Esophagus (tissue), 2 donors: ENCODE results near the gene ITGBL1. TPM values are rescaled to one million over a fixed set of nuclear protein-coding genes. Genes with fewer than 3 reads are reported as not detected.

Source experiments
- H3K27ac ChIP-seq, 2 donors: one replicate each; pipeline ENCODE4 v1.5.1; 2013; ENCODE audit warnings: low read depth in 2 of 2, mild to moderate bottlenecking in 2 of 2, inconsistent platforms in 1 of 2, low read length in 1 of 2, moderate library complexity in 1 of 2
- H3K27me3 ChIP-seq, 2 donors: one replicate each; pipeline ENCODE4 v1.6.1; 2013; ENCODE audit warnings: low read length in 2 of 2, control low read depth in 1 of 2, mild to moderate bottlenecking in 1 of 2; ENCODE audit not compliant: insufficient read depth in 2 of 2, control insufficient read depth in 1 of 2
- H3K36me3 ChIP-seq, 2 donors: one replicate each; pipeline ENCODE4 v1.6.1; 2013; ENCODE audit warnings: low read length in 1 of 2; ENCODE audit not compliant: control insufficient read depth in 2 of 2, insufficient read depth in 2 of 2
- H3K4me1 ChIP-seq, 2 donors: one replicate each; pipeline ENCODE4 v1.6.1; 2013; ENCODE audit warnings: low read length in 1 of 2; ENCODE audit not compliant: control insufficient read depth in 2 of 2, insufficient read depth in 2 of 2
- H3K4me3 ChIP-seq, 2 donors: one replicate each; pipeline ENCODE4 v1.5.1; 2013; ENCODE audit warnings: low read length in 2 of 2, mild to moderate bottlenecking in 2 of 2, low read depth in 1 of 2, moderate library complexity in 1 of 2
- H3K9me3 ChIP-seq, 2 donors: one replicate each; pipeline ENCODE4 v1.6.1; 2013; ENCODE audit warnings: mild to moderate bottlenecking in 2 of 2, low read depth in 1 of 2, low read length in 1 of 2, moderate library complexity in 1 of 2; ENCODE audit not compliant: control insufficient read depth in 2 of 2, insufficient read depth in 1 of 2
- WGBS, 2 donors: extraction: QIAGEN DNeasy Blood & Tissue Kit; methylation state at CpG; one replicate each; pipeline ENCODE4 v1.1.7; 2013; 5-methylcytosine and 5-hydroxymethylcytosine counted together
- polyA plus RNA-seq, 2 donors: library from polyadenylated mRNA; stranded (reverse); fragments of 200-250 nt; gene quantifications; one replicate each; pipeline ENCODE4 v1.2.3, GENCODE V29; 2013
- donor health status: healthy with polysubstance abuse.
- donor health status: Bipolar disorder and iron deficiency.

The ITGBL1 gene
- polyA plus RNA-seq, 2 donors, result 0.96 to 1.0 TPM

GRCh38 chr13:101649488-101650126 lies 197.1 kb downstream of the ITGBL1 start:
- Histone ChIP-seq H3K4me1 (no peaks in the 10 kb centered on the region), H3K4me3 (no peak overlapping the region), H3K27me3 (no peaks in the 10 kb centered on the region), H3K36me3 (no peaks in the 10 kb centered on the region), H3K9me3 (no peaks in the 10 kb centered on the region), H3K27ac (no peak overlapping the region)
- WGBS, 2 donors, result 56 to 60% methylated on average over 4 of the region's 4 CpGs

DNA sequence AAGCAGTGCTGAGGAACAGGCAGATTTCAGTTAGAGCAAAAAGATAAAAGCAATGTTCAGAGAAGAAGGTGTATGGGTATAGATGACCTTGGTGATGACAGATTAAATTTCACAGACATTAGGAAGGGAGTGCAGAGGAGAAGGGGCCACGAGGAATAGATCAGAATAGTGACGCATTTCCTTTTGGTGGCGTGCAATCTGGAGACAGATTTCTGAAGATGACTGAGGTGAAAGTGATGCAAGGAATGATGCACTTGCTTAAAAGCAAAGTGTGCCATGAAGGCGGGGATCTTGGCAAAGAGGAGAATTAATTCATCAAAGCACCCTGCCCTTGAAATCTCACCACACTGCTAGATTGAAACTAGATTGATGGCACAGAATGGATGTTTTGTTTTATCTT lies 202.4 kb downstream of the ITGBL1 start:
- no peaks in the 10 kb centered on the region for H3K27me3 ChIP-seq
- no peaks in the 10 kb centered on the region for H3K36me3 ChIP-seq
- no peak overlapping the region for H3K4me3 ChIP-seq
- WGBS, 2 donors, result 81 to 82% methylated on average over 4 of the region's 4 CpGs
- no peaks in the 10 kb centered on the region for H3K9me3 ChIP-seq
- H3K27ac ChIP-seq, result no peak overlapping the region
- no peaks in the 10 kb centered on the region for H3K4me1 ChIP-seq

GRCh38 chr13:101655435-101655834 lies 203.0 kb downstream of the ITGBL1 start:
- Histone ChIP-seq H3K27me3 (no peaks in the 10 kb centered on the region), H3K9me3 (no peaks in the 10 kb centered on the region), H3K36me3 (no peaks in the 10 kb centered on the region), H3K4me1 (no peaks in the 10 kb centered on the region), H3K4me3 (no peak overlapping the region), H3K27ac (no peak overlapping the region)
- WGBS, 2 donors, result 80 to 81% methylated on average over 3 of the region's 3 CpGs

GRCh38 chr13:101660711-101661110 lies 208.2 kb downstream of the ITGBL1 start:
- Histone ChIP-seq H3K27me3 (no peaks in the 10 kb centered on the region), H3K4me1 (no peaks in the 10 kb centered on the region), H3K9me3 (no peaks in the 10 kb centered on the region), H3K36me3 (no peaks in the 10 kb centered on the region), H3K27ac (no peak overlapping the region), H3K4me3 (no peak overlapping the region)
- 93 to 96% methylated on average over 2 of the region's 2 CpGs for WGBS, 2 donors

DNA sequence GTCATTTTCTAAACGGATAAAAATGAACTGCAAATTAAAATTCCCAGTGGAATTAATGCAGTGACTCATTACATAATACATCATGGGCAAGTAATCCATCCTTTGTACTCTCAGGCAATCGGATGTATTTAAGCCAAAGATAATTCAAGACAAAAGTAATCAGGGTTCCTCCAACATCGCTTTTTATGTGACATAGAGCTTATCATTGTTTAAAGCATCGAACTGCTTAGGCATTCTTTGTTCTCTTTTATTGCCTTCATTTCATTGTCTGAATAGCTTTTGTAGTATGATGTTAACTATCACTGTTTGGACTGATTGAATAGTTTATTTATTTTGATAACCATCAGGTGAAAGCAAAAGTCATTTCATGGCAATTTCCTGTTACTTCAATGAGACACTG lies 209.4 kb downstream of the ITGBL1 start:
- Histone ChIP-seq H3K4me1 (no peaks in the 10 kb centered on the region), H3K27me3 (no peaks in the 10 kb centered on the region), H3K27ac (no peak overlapping the region), H3K9me3 (no peaks in the 10 kb centered on the region), H3K36me3 (no peaks in the 10 kb centered on the region), H3K4me3 (no peak overlapping the region)
- WGBS, 2 donors, result 30% methylated on average over 4 of the region's 4 CpGs

- Histone ChIP-seq H3K27me3 (no peaks in the 10 kb centered on the region), H3K36me3 (no peaks in the 10 kb centered on the region), H3K27ac (no peak overlapping the region), H3K9me3 (no peaks in the 10 kb centered on the region), H3K4me1 (no peaks in the 10 kb centered on the region), H3K4me3 (no peak overlapping the region)
- 55 to 57% methylated on average over 4 of the region's 4 CpGs for WGBS, 2 donors
These were observed 221.1 kb downstream of the ITGBL1 start for GRCh38 chr13:101673360-101674105.

GRCh38 chr13:101681834-101682233 lies 229.4 kb downstream of the ITGBL1 start:
- Histone ChIP-seq H3K27ac (no peak overlapping the region), H3K4me1 (no peaks in the 10 kb centered on the region), H3K27me3 (no peaks in the 10 kb centered on the region), H3K9me3 (no peaks in the 10 kb centered on the region), H3K4me3 (no peak overlapping the region), H3K36me3 (no peaks in the 10 kb centered on the region)

DNA sequence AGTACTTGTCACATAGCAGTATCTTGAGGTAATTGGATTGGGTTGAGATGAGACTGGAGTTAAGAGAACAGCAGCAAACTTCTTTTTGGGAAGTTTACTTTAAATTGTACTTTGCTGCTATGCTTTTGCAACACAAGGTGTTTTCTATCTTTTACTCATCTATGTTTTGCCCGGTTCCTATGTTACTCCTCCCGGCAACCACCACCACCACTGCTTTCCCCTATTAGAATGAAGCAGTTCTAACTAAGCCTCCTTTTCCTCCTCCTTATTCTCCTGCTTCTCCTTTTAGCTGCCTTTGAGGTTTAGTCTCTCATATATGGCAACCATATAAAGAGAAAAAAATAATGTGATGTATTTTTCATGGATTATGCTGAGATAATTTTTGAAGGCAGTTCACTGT lies 233.5 kb downstream of the ITGBL1 start:
- Histone ChIP-seq H3K27me3 (no peaks in the 10 kb centered on the region), H3K9me3 (no peaks in the 10 kb centered on the region), H3K4me1 (no peaks in the 10 kb centered on the region), H3K36me3 (no peaks in the 10 kb centered on the region), H3K4me3 (no peak overlapping the region), H3K27ac (no peak overlapping the region)
- WGBS, 2 donors, result 81 to 88% methylated on average over 2 of the region's 2 CpGs

GRCh38 chr13:101690871-101691270 lies 238.4 kb downstream of the ITGBL1 start:
- no peak overlapping the region for H3K27ac ChIP-seq
- no peak overlapping the region for H3K4me3 ChIP-seq
- 42 to 47% methylated on average over 2 of the region's 2 CpGs for WGBS, 2 donors
- no peaks in the 10 kb centered on the region for H3K9me3 ChIP-seq
- no peaks in the 10 kb centered on the region for H3K4me1 ChIP-seq
- no peaks in the 10 kb centered on the region for H3K27me3 ChIP-seq
- no peaks in the 10 kb centered on the region for H3K36me3 ChIP-seq

GRCh38 chr13:101691341-101691860 lies 238.9 kb downstream of the ITGBL1 start:
- Histone ChIP-seq H3K27ac (no peak overlapping the region), H3K9me3 (no peaks in the 10 kb centered on the region), H3K4me3 (no peak overlapping the region), H3K4me1 (no peaks in the 10 kb centered on the region), H3K27me3 (no peaks in the 10 kb centered on the region), H3K36me3 (no peaks in the 10 kb centered on the region)
- 81 to 90% methylated on average over 3 of the region's 3 CpGs for WGBS, 2 donors
